ENCODE measurements around the gene SAMD4A.

Gene SAMD4A

DNA sequence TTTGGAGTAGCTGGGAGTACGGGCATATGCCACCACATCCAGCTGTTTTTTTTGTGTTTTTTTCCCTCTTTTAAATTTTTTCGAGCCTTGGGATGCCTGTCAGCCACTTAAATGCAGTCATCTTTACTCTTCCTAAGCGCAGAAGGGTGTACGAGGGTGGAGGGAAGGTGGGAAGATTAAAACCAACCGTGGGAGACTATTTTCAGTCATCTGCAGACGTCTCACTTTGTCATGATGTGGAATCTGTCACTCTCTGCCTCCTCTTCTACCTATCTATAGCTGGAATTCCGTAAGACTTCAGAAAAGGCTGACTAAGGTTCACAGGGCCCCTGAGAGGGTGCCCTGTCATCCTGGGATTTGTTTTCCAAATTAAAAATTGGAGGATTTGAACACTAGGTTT, 105.3 kb downstream of the SAMD4A start:
- no peak for TF ChIP-seq EGR1 (IDR thresholded peaks at IDR 0.05)
- TF ChIP-seq TAF1 (IDR thresholded peaks at IDR 0.05; ENCODE audit: low read depth): no peak
- TF ChIP-seq, protein P1, sequence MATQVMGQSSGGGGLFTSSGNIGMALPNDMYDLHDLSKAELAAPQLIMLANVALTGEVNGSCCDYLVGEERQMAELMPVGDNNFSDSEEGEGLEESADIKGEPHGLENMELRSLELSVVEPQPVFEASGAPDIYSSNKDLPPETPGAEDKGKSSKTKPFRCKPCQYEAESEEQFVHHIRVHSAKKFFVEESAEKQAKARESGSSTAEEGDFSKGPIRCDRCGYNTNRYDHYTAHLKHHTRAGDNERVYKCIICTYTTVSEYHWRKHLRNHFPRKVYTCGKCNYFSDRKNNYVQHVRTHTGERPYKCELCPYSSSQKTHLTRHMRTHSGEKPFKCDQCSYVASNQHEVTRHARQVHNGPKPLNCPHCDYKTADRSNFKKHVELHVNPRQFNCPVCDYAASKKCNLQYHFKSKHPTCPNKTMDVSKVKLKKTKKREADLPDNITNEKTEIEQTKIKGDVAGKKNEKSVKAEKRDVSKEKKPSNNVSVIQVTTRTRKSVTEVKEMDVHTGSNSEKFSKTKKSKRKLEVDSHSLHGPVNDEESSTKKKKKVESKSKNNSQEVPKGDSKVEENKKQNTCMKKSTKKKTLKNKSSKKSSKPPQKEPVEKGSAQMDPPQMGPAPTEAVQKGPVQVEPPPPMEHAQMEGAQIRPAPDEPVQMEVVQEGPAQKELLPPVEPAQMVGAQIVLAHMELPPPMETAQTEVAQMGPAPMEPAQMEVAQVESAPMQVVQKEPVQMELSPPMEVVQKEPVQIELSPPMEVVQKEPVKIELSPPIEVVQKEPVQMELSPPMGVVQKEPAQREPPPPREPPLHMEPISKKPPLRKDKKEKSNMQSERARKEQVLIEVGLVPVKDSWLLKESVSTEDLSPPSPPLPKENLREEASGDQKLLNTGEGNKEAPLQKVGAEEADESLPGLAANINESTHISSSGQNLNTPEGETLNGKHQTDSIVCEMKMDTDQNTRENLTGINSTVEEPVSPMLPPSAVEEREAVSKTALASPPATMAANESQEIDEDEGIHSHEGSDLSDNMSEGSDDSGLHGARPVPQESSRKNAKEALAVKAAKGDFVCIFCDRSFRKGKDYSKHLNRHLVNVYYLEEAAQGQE (IDR thresholded peaks at IDR 0.05; ENCODE audit: low read depth): no peak

DNA sequence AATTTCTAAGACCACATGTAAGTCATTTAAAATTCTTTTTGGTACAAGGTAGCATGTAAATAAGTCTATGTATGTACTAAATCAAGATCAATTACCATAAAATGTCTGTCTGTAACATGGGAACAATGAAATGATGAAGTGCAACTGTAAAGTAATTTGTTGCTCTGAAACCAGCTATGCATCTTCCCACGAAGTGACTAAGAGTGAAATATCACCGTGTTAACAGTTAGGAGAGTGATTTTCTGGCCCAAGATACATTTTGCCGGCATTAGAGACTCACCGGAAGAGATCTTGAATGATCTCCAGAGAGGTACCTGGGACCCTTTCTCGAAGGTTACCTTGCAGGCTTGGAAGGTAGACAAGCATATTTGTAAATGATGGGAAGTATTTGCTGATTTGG, 105.8 kb downstream of the SAMD4A start:
- no peak for TF ChIP-seq TCF12 (IDR thresholded peaks at IDR 0.05; ENCODE audit: low read depth)
- TF ChIP-seq CREB1 (IDR thresholded peaks at IDR 0.05; ENCODE audit: low read depth): no peak
- TF ChIP-seq RAD21 (IDR thresholded peaks at IDR 0.05; ENCODE audit: low read depth): no peak
- TF ChIP-seq CEBPB (IDR thresholded peaks at IDR 0.05): no peak
- TF ChIP-seq NFIC (IDR thresholded peaks at IDR 0.05): no peak
- no peak for TF ChIP-seq ZBTB7A (IDR thresholded peaks at IDR 0.05; ENCODE audit: low read depth)
- TF ChIP-seq EGR1 (IDR thresholded peaks at IDR 0.05): no peak
- no peak for TF ChIP-seq EP300 (IDR thresholded peaks at IDR 0.05; ENCODE audit: borderline replicate concordance)
- TF ChIP-seq TEAD4 (IDR thresholded peaks at IDR 0.05): no peak
- no peak for TF ChIP-seq TAF1 (IDR thresholded peaks at IDR 0.05; ENCODE audit: low read depth)
- TF ChIP-seq, protein P1 (IDR thresholded peaks at IDR 0.05; ENCODE audit: low read depth): no peak
- TF ChIP-seq YY1 (IDR thresholded peaks at IDR 0.05; ENCODE audit: low read depth): no peak
- TF ChIP-seq, protein P2, sequence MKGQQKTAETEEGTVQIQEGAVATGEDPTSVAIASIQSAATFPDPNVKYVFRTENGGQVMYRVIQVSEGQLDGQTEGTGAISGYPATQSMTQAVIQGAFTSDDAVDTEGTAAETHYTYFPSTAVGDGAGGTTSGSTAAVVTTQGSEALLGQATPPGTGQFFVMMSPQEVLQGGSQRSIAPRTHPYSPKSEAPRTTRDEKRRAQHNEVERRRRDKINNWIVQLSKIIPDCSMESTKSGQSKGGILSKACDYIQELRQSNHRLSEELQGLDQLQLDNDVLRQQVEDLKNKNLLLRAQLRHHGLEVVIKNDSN (IDR thresholded peaks at IDR 0.05): no peak
- TF ChIP-seq, protein P3, sequence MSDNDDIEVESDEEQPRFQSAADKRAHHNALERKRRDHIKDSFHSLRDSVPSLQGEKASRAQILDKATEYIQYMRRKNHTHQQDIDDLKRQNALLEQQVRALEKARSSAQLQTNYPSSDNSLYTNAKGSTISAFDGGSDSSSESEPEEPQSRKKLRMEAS (IDR thresholded peaks at IDR 0.05): no peak
- no peak for TF ChIP-seq FOXM1 (IDR thresholded peaks at IDR 0.05; ENCODE audit: borderline replicate concordance, low read depth)

DNA sequence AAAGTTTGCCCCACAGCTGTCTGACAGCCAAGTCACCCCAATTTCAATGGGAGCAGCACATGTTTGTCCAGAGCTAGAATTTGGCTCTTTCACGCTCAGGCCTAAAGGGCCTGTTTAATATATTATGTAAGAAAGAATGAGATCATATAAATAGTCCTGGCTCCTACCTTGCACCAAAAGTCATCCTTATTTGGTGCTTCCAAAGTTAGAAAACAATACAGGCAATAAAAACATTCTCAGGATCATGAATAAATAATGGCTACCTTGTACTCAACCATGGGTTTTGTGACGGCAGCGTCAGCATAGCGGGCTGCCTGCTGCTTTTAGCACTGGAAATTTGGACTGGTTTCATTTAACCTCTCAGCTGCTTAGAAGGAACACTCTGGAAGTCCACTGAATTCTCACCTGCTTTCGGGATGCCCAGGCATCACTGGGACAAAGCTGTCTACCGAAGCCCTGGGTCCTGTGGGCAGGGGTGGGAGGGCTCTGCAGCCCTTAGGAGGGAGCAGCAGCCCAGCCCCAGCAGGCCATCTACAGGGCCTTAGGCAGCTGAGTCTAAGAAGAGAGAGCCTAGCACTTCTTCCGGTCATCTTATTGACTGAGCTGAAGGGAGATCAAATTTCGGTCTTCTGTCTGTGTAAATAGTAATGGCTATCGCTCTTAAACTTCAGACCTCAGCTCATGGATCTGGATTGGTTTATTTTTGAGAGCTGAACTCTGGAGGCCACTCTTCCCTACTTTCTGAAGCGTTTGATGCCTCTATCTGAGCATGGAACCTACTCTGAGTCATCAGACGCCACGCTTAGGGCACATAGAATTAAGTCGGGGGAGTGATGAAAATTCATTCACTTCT, 106.5 kb downstream of the SAMD4A start:
- TF ChIP-seq YY1 (IDR thresholded peaks at IDR 0.05; ENCODE audit: low read depth) (no peak), CEBPB (IDR thresholded peaks at IDR 0.05) (no peak), EP300 (IDR thresholded peaks at IDR 0.05; ENCODE audit: borderline replicate concordance) (no peak), ZBTB7A (IDR thresholded peaks at IDR 0.05; ENCODE audit: low read depth) (no peak)

DNA sequence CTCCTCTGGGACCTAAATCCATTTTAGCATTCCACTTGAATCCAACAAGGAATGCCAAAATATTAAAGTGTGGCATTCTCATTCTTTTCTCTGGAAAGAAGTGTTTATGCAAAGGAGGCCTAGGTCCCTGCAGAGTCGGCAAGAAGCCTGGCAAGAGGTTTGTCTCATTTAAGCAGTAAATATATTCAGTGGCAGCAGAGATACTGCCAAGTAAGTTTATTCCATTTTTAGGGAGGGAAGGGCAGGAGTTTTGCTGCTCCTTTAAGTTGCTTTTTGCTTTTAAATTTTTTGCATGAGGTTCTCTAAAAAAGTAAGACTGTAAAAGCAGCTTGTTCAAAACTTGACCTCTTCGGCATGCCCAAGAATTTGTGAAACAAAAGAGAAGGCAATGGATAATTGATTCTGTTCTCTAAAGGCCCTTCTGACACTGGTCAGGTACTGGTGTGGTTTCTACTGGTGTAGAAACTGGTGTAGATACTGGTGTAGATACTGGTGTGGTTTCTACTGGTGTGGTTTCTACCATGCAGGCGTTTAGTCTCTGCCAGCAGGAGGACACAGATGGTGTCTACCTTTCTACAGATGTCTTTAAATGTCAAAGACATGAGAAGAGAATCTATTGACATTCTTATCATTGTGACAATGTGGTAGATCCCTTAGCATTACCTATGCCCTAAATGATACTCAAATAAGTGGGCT, 107.3 kb downstream of the SAMD4A start:
- TF ChIP-seq, protein P2 (IDR thresholded peaks at IDR 0.05): no peak
- TF ChIP-seq TCF12 (IDR thresholded peaks at IDR 0.05; ENCODE audit: low read depth) (no peak), EGR1 (IDR thresholded peaks at IDR 0.05) (no peak), EP300 (IDR thresholded peaks at IDR 0.05; ENCODE audit: borderline replicate concordance) (no peak), CREB1 (IDR thresholded peaks at IDR 0.05; ENCODE audit: low read depth) (no peak), FOXM1 (IDR thresholded peaks at IDR 0.05; ENCODE audit: borderline replicate concordance, low read depth) (no peak), NFIC (IDR thresholded peaks at IDR 0.05) (no peak), RAD21 (IDR thresholded peaks at IDR 0.05; ENCODE audit: low read depth) (no peak), CEBPB (IDR thresholded peaks at IDR 0.05) (no peak), YY1 (IDR thresholded peaks at IDR 0.05; ENCODE audit: low read depth) (no peak), TAF1 (IDR thresholded peaks at IDR 0.05; ENCODE audit: low read depth) (no peak), ZBTB7A (IDR thresholded peaks at IDR 0.05; ENCODE audit: low read depth) (no peak), TEAD4 (IDR thresholded peaks at IDR 0.05) (no peak)
- TF ChIP-seq, protein P1 (IDR thresholded peaks at IDR 0.05; ENCODE audit: low read depth): no peak
- TF ChIP-seq, protein P3 (IDR thresholded peaks at IDR 0.05): no peak

Measured in Ishikawa (cell line).